ENCODE data around the gene ZNF655.

The ZNF655 gene

DNA sequence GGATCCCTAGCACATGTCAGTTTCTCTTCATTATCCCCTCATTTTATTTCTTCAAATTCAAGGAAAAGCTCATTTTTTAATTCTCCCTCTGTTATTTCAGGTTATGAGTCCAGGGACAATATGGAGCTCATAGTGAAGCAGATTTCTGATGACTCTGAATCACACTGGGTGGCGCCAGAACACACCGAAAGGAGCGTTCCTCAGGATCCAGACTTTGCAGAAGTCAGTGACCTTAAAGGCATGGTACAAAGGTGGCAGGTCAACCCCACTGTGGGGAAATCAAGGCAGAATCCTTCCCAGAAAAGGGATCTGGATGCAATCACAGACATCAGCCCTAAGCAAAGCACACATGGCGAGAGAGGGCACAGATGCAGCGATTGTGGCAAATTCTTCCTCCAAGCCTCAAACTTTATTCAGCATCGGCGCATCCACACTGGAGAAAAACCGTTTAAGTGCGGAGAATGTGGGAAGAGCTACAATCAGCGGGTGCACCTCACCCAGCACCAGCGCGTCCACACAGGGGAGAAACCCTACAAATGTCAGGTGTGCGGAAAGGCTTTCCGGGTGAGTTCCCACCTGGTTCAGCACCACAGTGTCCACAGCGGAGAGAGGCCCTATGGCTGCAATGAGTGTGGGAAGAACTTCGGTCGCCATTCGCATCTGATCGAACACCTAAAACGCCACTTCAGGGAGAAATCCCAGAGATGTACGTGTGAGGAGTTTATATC lies 32.6 kb upstream of the ZNF655 start:
- Histone ChIP-seq H3K27ac (ENCODE audit: low read length) (no peak overlapping the region), H2AFZ (ENCODE audit: low read depth, low read length) (no peak overlapping the region), H3K79me2 (ENCODE audit: insufficient read depth, low read length) (0 out of 2 replicates have a peak, but pooled peaks cover 2% of the 10 kb centered on the region), H3K36me3 (ENCODE audit: insufficient read depth, low read length) (peaks cover 71% of the 10 kb centered on the region), H3K4me3 (ENCODE audit: low read depth in 1 of 2, low read length in 2 of 2) (no peak overlapping the region), H3K27me3 (ENCODE audit: insufficient read depth, low read length, poor library complexity) (no peaks in the 10 kb centered on the region), H4K20me1 (ENCODE audit: insufficient read depth, low read length) (no peaks in the 10 kb centered on the region), H3K9ac (ENCODE audit: low read depth, low read length) (no peak overlapping the region), H3K4me1 (ENCODE audit: insufficient read depth, low read length) (no peaks in the 10 kb centered on the region), H3K4me2 (ENCODE audit: insufficient read depth, low read length) (no peak overlapping the region), H3K9me3 (ENCODE audit: insufficient read depth, low read length, severe bottlenecking) (peaks cover 12% of the 10 kb centered on the region)
- TF ChIP-seq EZH2 (IDR thresholded peaks at IDR 0.05; ENCODE audit: borderline replicate concordance, low read depth, low read length, severe bottlenecking), result no peak
- TF ChIP-seq, protein P1, sequence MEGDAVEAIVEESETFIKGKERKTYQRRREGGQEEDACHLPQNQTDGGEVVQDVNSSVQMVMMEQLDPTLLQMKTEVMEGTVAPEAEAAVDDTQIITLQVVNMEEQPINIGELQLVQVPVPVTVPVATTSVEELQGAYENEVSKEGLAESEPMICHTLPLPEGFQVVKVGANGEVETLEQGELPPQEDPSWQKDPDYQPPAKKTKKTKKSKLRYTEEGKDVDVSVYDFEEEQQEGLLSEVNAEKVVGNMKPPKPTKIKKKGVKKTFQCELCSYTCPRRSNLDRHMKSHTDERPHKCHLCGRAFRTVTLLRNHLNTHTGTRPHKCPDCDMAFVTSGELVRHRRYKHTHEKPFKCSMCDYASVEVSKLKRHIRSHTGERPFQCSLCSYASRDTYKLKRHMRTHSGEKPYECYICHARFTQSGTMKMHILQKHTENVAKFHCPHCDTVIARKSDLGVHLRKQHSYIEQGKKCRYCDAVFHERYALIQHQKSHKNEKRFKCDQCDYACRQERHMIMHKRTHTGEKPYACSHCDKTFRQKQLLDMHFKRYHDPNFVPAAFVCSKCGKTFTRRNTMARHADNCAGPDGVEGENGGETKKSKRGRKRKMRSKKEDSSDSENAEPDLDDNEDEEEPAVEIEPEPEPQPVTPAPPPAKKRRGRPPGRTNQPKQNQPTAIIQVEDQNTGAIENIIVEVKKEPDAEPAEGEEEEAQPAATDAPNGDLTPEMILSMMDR (IDR thresholded peaks at IDR 0.05; ENCODE audit: borderline replicate concordance, extremely low read depth, low read length, poor library complexity, severe bottlenecking), result peak; percentile 54
- no peak for DNase-seq
- peak; percentile 63; the same call in 2 of the 3 replicates for ATAC-seq (ENCODE audit: insufficient read depth, low read depth)

DNA sequence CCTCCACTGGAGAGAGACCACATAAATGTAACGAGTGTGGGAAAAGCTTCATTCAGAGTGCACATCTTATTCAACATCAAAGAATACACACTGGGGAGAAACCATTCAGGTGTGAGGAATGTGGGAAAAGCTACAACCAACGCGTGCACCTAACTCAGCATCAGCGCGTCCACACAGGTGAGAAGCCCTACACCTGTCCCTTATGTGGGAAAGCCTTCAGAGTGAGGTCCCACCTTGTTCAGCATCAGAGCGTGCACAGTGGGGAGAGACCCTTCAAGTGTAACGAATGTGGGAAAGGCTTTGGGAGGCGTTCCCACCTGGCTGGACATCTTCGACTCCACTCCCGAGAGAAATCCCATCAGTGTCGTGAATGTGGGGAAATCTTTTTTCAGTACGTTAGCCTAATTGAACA lies 27.1 kb upstream of the ZNF655 start:
- no peak for DNase-seq
- Histone ChIP-seq H3K79me2 (ENCODE audit: insufficient read depth, low read length) (0 out of 2 replicates have a peak, but pooled peaks cover 2% of the 10 kb centered on the region), H3K9me3 (ENCODE audit: insufficient read depth, low read length, severe bottlenecking) (peaks cover 24% of the 10 kb centered on the region), H3K4me2 (ENCODE audit: insufficient read depth, low read length) (no peak overlapping the region), H3K27ac (ENCODE audit: low read length) (no peak overlapping the region), H4K20me1 (ENCODE audit: insufficient read depth, low read length) (no peaks in the 10 kb centered on the region), H3K4me3 (ENCODE audit: low read depth in 1 of 2, low read length in 2 of 2) (no peak overlapping the region), H3K4me1 (ENCODE audit: insufficient read depth, low read length) (no peaks in the 10 kb centered on the region), H3K36me3 (ENCODE audit: insufficient read depth, low read length) (peaks cover 70% of the 10 kb centered on the region), H2AFZ (ENCODE audit: low read depth, low read length) (no peak overlapping the region), H3K9ac (ENCODE audit: low read depth, low read length) (no peak overlapping the region), H3K27me3 (ENCODE audit: insufficient read depth, low read length, poor library complexity) (no peaks in the 10 kb centered on the region)
- ATAC-seq (ENCODE audit: insufficient read depth, low read depth), result no peak
- no peak for TF ChIP-seq EZH2 (IDR thresholded peaks at IDR 0.05; ENCODE audit: borderline replicate concordance, low read depth, low read length, severe bottlenecking)
- TF ChIP-seq, protein P1 (IDR thresholded peaks at IDR 0.05; ENCODE audit: borderline replicate concordance, extremely low read depth, low read length, poor library complexity, severe bottlenecking), result no peak

DNA sequence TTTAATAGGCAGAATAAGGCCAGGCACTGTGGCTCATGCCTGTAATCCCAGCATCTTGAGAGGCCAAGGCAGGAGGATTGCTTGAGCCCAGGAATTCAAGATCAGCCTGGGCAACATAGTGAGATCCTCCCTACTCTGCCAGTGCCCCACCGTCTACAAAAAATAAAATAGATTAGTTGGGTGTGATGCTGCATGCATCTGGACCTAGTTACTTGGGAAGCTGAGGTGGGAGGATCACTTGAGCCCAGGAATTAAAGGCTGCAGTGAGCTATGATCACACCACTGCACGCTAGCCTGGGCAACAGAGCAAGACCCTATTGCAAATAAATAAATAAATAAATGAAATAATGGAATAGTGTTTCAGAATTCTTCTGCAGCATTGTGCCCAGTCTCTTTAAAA lies 22.8 kb upstream of the ZNF655 start:
- H3K27me3 ChIP-seq (ENCODE audit: insufficient read depth, low read length, poor library complexity), result no peaks in the 10 kb centered on the region
- no peak for DNase-seq

GRCh38 chr7:99539213-99539811 lies 19.1 kb upstream of the ZNF655 start:
- Histone ChIP-seq H3K27ac (ENCODE audit: low read length) (no peak overlapping the region), H3K79me2 (ENCODE audit: insufficient read depth, low read length) (no peaks in the 10 kb centered on the region), H3K27me3 (ENCODE audit: insufficient read depth, low read length, poor library complexity) (no peaks in the 10 kb centered on the region), H3K4me2 (ENCODE audit: insufficient read depth, low read length) (no peak overlapping the region), H3K36me3 (ENCODE audit: insufficient read depth, low read length) (no peaks in the 10 kb centered on the region), H3K9ac (ENCODE audit: low read depth, low read length) (no peak overlapping the region), H4K20me1 (ENCODE audit: insufficient read depth, low read length) (no peaks in the 10 kb centered on the region), H3K4me1 (ENCODE audit: insufficient read depth, low read length) (no peaks in the 10 kb centered on the region), H2AFZ (ENCODE audit: low read depth, low read length) (no peak overlapping the region), H3K4me3 (ENCODE audit: low read depth in 1 of 2, low read length in 2 of 2) (no peak overlapping the region), H3K9me3 (ENCODE audit: insufficient read depth, low read length, severe bottlenecking) (peaks cover 6% of the 10 kb centered on the region)
- ATAC-seq (ENCODE audit: insufficient read depth, low read depth), result no peak
- no peak for TF ChIP-seq EZH2 (IDR thresholded peaks at IDR 0.05; ENCODE audit: borderline replicate concordance, low read depth, low read length, severe bottlenecking)
- TF ChIP-seq, protein P1 (IDR thresholded peaks at IDR 0.05; ENCODE audit: borderline replicate concordance, extremely low read depth, low read length, poor library complexity, severe bottlenecking), result no peak
- DNase-seq, result no peak

More for the DNA sequence above, 22.8 kb upstream of the ZNF655 start:
- peaks cover 18% of the 10 kb centered on the region for H3K9me3 ChIP-seq (ENCODE audit: insufficient read depth, low read length, severe bottlenecking)
- TF ChIP-seq EZH2 (IDR thresholded peaks at IDR 0.05; ENCODE audit: borderline replicate concordance, low read depth, low read length, severe bottlenecking), result no peak
- H2AFZ ChIP-seq (ENCODE audit: low read depth, low read length), result no peak overlapping the region
- no peaks in the 10 kb centered on the region for H3K4me1 ChIP-seq (ENCODE audit: insufficient read depth, low read length)
- H3K36me3 ChIP-seq (ENCODE audit: insufficient read depth, low read length), result peaks cover 31% of the 10 kb centered on the region
- no peak overlapping the region for H3K4me3 ChIP-seq (ENCODE audit: low read depth in 1 of 2, low read length in 2 of 2)
- no peaks in the 10 kb centered on the region for H3K79me2 ChIP-seq (ENCODE audit: insufficient read depth, low read length)
- no peaks in the 10 kb centered on the region for H4K20me1 ChIP-seq (ENCODE audit: insufficient read depth, low read length)
- ATAC-seq (ENCODE audit: insufficient read depth, low read depth), result no peak
- H3K27ac ChIP-seq (ENCODE audit: low read length), result no peak overlapping the region
- H3K4me2 ChIP-seq (ENCODE audit: insufficient read depth, low read length), result no peak overlapping the region
- no peak overlapping the region for H3K9ac ChIP-seq (ENCODE audit: low read depth, low read length)

Measured in DND-41 (cell line).